Endodermal cell (in vitro differentiated cells): ENCODE measurements around the gene EHD2. TPM values are rescaled to one million over a fixed set of nuclear protein-coding genes. Genes with fewer than 3 reads are reported as not detected.
A peak's percentile ranks its signal among the peaks of the same experiment; 100 is the strongest.
"Not testable (repeated sequence)": the region's sequence is repeated elsewhere in the genome, so short reads cannot be mapped to it uniquely, and the experiment has no call there.

Experiments
- DNase-seq: peaks from one replicate; pipeline ENCODE4 v3.0.0-alpha.2; 2017
- H3K27ac ChIP-seq: 2 replicates; pipeline ENCODE4 v1.5.1; 2013; ENCODE audit warnings: mild to moderate bottlenecking, low read depth, low read length, moderate library complexity
- H3K27me3 ChIP-seq: 2 replicates; pipeline ENCODE4 v1.6.1; 2013; ENCODE audit warnings: mild to moderate bottlenecking, low read length, moderate library complexity; ENCODE audit not compliant: insufficient read depth, control insufficient read depth, poor library complexity, severe bottlenecking
- H3K36me3 ChIP-seq: 2 replicates; pipeline ENCODE4 v1.7.0; 2013; ENCODE audit warnings: mild to moderate bottlenecking, low read length, moderate library complexity; ENCODE audit not compliant: control insufficient read depth, insufficient read depth
- H3K4me1 ChIP-seq: one replicate; pipeline ENCODE4 v1.7.0; 2013; ENCODE audit warnings: low read length; ENCODE audit not compliant: control insufficient read depth, insufficient read depth
- H3K4me3 ChIP-seq: 2 replicates; pipeline ENCODE4 v1.5.1; 2013; ENCODE audit warnings: mild to moderate bottlenecking, low read length, moderate library complexity
- H3K9ac ChIP-seq: 2 replicates; pipeline ENCODE4 v1.6.1; 2013; ENCODE audit warnings: mild to moderate bottlenecking, low read length, moderate library complexity; ENCODE audit not compliant: poor library complexity, severe bottlenecking; ENCODE audit errors: extremely low read depth
- H3K9me3 ChIP-seq: 2 replicates; pipeline ENCODE4 v1.6.1; 2013; ENCODE audit warnings: mild to moderate bottlenecking, low read length, moderate library complexity; ENCODE audit not compliant: control insufficient read depth
- H3K27ac Mint-ChIP-seq: 2 replicates; pipeline ENCODE4 v1.8.0; 2020; ENCODE audit warnings: mixed read lengths
- H3K27me3 Mint-ChIP-seq: 2 replicates; pipeline ENCODE4 v1.8.0; 2021; ENCODE audit warnings: mild to moderate bottlenecking, mixed read lengths; ENCODE audit not compliant: insufficient read depth
- H3K36me3 Mint-ChIP-seq: 2 replicates; pipeline ENCODE4 v1.8.0; 2020; ENCODE audit warnings: low read depth, mixed read lengths
- H3K4me1 Mint-ChIP-seq: 2 replicates; pipeline ENCODE4 v1.8.0; 2020; ENCODE audit warnings: mixed read lengths
- H3K4me3 Mint-ChIP-seq: 2 replicates; pipeline ENCODE4 v1.8.0; 2020; ENCODE audit warnings: mild to moderate bottlenecking, moderate library complexity, mixed read lengths
- H3K9me3 Mint-ChIP-seq: 2 replicates; pipeline ENCODE4 v1.8.0; 2020; ENCODE audit warnings: mild to moderate bottlenecking, mixed read lengths
- CTCF ChIP-seq: fragments of 200-600 bp; sonication (generic); conservative IDR thresholded peaks from 2 replicates; pipeline ENCODE4 v1.5.0; 2021; ENCODE audit warnings: antibody characterized with exemption, mild to moderate bottlenecking
- WGBS, 2 experiments: methylation state at CpG; one replicate each; pipeline versions ENCODE4 v1.1.5 to v1.1.7; 2013; ENCODE audit warnings: missing lambda C conversion rate in 2 of 2, mixed read lengths in 1 of 2; ENCODE audit not compliant: insufficient coverage in 1 of 2, insufficient read length in 1 of 2; 5-methylcytosine and 5-hydroxymethylcytosine counted together
- total RNA-seq, 2 donors: library from RNA; stranded (reverse); fragmentation: NEBNext Ultra II Directional in 1 of 2; extraction: Animal tissue kit (Norgen Biotek cat#: 25700) in 1 of 2; gene quantifications; 2 replicates in 1 of 2; 3 replicates in 1 of 2; pipeline ENCODE4 v1.2.1, GENCODE V29; 2021

The EHD2 gene
- total RNA-seq, 2 donors from 2014 or later = 5.5 to 8.4 TPM

GRCh38 chr19:47781590-47782262 lies 68.5 kb downstream of the EHD2 start:
- no peak for DNase-seq
- WGBS, 2 experiments = 90 to 93% methylated on average over 9 of the region's 9 CpGs
- Mint-ChIP-seq H3K27me3 (no peaks in the 10 kb centered on the region), H3K9me3 (no peaks in the 10 kb centered on the region), H3K4me3 (no peak overlapping the region), H3K36me3 (peaks cover 52% of the 10 kb centered on the region), H3K27ac (no peak overlapping the region), H3K4me1 (peaks cover 16% of the 10 kb centered on the region)
- Histone ChIP-seq H3K36me3 (peaks cover 51% of the 10 kb centered on the region), H3K4me1 (no peaks in the 10 kb centered on the region), H3K9me3 (no peaks in the 10 kb centered on the region), H3K9ac (no peak overlapping the region), H3K27me3 (no peaks in the 10 kb centered on the region), H3K27ac (no peak overlapping the region), H3K4me3 (no peak overlapping the region)
- no peak for TF ChIP-seq CTCF

DNA sequence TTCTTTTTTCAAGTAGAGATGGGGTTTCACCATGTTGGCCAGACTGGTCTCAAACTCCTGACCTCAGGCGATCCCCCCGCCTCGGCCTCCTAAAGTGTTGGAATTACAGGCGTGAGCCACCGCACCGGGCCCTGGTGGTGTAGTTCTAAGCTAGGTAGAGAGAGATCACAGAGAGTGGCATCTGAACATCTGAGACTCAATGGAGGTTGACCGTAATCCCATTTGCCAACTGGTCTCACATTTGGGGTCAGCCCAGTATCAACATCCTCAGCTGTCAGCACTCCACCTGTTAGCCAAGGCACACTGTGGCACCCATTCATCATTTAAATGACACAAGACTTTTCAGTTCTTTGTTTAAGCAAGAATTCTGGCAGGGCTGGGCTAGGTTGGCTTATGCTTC lies 73.3 kb downstream of the EHD2 start:
- H3K27ac ChIP-seq = no peak overlapping the region
- peaks cover 37% of the 10 kb centered on the region for H3K36me3 ChIP-seq
- no peak overlapping the region for H3K4me3 ChIP-seq
- Mint-ChIP-seq H3K27me3 (no peaks in the 10 kb centered on the region), H3K4me1 (peaks cover 2% of the 10 kb centered on the region), H3K36me3 (peaks cover 40% of the 10 kb centered on the region), H3K27ac (no peak overlapping the region), H3K4me3 (no peak overlapping the region), H3K9me3 (no peaks in the 10 kb centered on the region)
- H3K27me3 ChIP-seq = no peaks in the 10 kb centered on the region
- WGBS, 2 experiments = 96% methylated on average over 7 of the region's 7 CpGs
- DNase-seq = no peak
- H3K4me1 ChIP-seq = no peaks in the 10 kb centered on the region
- H3K9ac ChIP-seq = no peak overlapping the region
- no peak for TF ChIP-seq CTCF
- no peaks in the 10 kb centered on the region for H3K9me3 ChIP-seq

GRCh38 chr19:47787307-47787706 lies 74.1 kb downstream of the EHD2 start:
- peaks cover 29% of the 10 kb centered on the region for H3K36me3 ChIP-seq
- not testable (repeated sequence) for H3K9ac ChIP-seq, H3K9me3 ChIP-seq, H3K4me3 Mint-ChIP-seq, DNase-seq, H3K27me3 ChIP-seq, H3K27me3 Mint-ChIP-seq, H3K4me3 ChIP-seq, H3K4me1 ChIP-seq, H3K4me1 Mint-ChIP-seq, H3K9me3 Mint-ChIP-seq, H3K27ac ChIP-seq, H3K27ac Mint-ChIP-seq
- H3K36me3 Mint-ChIP-seq = peaks cover 33% of the 10 kb centered on the region
- 92 to 94% methylated on average over 9 to 10 of the region's 10 CpGs for WGBS, 2 experiments

DNA sequence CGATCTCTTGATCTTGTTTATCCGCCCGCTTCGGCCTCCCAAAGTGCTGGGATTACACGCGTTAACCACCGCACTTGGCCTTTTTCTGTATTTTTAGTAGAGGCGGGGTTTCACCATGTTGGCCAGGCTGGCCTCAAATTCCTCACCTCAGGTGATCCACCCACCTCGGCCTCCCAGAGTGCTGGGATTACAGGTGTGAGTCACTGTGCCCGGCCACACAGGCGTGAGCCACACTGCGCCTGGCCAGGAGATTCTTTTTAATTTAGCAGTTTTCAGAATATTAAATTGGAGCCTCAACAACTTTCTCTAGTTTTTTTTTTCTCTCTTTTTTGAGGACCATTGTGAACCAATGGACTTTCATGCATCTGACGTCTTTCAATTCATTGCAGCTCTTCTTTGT lies 76.6 kb downstream of the EHD2 start:
- peaks cover 11% of the 10 kb centered on the region for H3K36me3 ChIP-seq
- H3K9me3 Mint-ChIP-seq, H3K27ac ChIP-seq, H3K27me3 ChIP-seq, H3K4me1 Mint-ChIP-seq, H3K4me3 ChIP-seq, H3K4me1 ChIP-seq, H3K9me3 ChIP-seq, H3K27me3 Mint-ChIP-seq: not testable (repeated sequence)
- 80 to 83% methylated on average over 13 of the region's 13 CpGs for WGBS, 2 experiments
- H3K9ac ChIP-seq = peak overlapping the region; percentile 26
- peak overlapping the region; percentile 30 for H3K4me3 Mint-ChIP-seq
- H3K36me3 Mint-ChIP-seq = peaks cover 11% of the 10 kb centered on the region
- DNase-seq = peak; percentile 71
- H3K27ac Mint-ChIP-seq = peak overlapping the region; percentile 92
